Central memory CD8-positive, alpha-beta T cell (primary cell): ENCODE data around the gene FOSL2.

ENCODE experiments used
- ATAC-seq: fragments of 150-1000 bp; cut with Tn5 transposase; replicated peaks from 2 replicates; pipeline ENCODE4 v1.10.0; 2022; ENCODE audit warnings: mild to moderate bottlenecking, moderate FRiP score, moderate number of reproducible peaks; ENCODE audit not compliant: poor library complexity, severe bottlenecking; ENCODE audit errors: extremely low read depth
- DNase-seq, 2 donors: peaks; one replicate each; pipeline ENCODE4 v3.0.0; 2021; ENCODE audit warnings: low spot score in 2 of 2
- H3K27ac Mint-ChIP-seq: one replicate; pipeline ENCODE4 v1.8.0; 2022; ENCODE audit warnings: low read depth, mild to moderate bottlenecking, moderate library complexity, mixed read lengths
- H3K27me3 Mint-ChIP-seq: one replicate; pipeline ENCODE4 v1.8.0; 2022; ENCODE audit warnings: mixed read lengths
- H3K36me3 Mint-ChIP-seq: one replicate; pipeline ENCODE4 v1.8.0; 2022; ENCODE audit warnings: mild to moderate bottlenecking, moderate library complexity, mixed read lengths; ENCODE audit not compliant: insufficient read depth
- H3K4me1 Mint-ChIP-seq: one replicate; pipeline ENCODE4 v1.8.0; 2022; ENCODE audit warnings: mixed read lengths
- H3K4me3 Mint-ChIP-seq: one replicate; pipeline ENCODE4 v1.8.0; 2022; ENCODE audit warnings: mild to moderate bottlenecking, moderate library complexity, mixed read lengths
- H3K9me3 Mint-ChIP-seq: one replicate; pipeline ENCODE4 v1.8.0; 2022; ENCODE audit warnings: mixed read lengths

The FOSL2 gene

GRCh38 chr2:28437918-28438317, 45.3 kb downstream of the FOSL2 start:
- H3K27me3 Mint-ChIP-seq: no peaks in the 10 kb centered on the region
- DNase-seq: no peak
- H3K36me3 Mint-ChIP-seq: peaks cover 1% of the 10 kb centered on the region
- no peak overlapping the region for H3K27ac Mint-ChIP-seq
- H3K9me3 Mint-ChIP-seq: no peaks in the 10 kb centered on the region
- H3K4me1 Mint-ChIP-seq: peaks cover 20% of the 10 kb centered on the region
- H3K4me3 Mint-ChIP-seq: no peak overlapping the region
- ATAC-seq: no peak

DNA sequence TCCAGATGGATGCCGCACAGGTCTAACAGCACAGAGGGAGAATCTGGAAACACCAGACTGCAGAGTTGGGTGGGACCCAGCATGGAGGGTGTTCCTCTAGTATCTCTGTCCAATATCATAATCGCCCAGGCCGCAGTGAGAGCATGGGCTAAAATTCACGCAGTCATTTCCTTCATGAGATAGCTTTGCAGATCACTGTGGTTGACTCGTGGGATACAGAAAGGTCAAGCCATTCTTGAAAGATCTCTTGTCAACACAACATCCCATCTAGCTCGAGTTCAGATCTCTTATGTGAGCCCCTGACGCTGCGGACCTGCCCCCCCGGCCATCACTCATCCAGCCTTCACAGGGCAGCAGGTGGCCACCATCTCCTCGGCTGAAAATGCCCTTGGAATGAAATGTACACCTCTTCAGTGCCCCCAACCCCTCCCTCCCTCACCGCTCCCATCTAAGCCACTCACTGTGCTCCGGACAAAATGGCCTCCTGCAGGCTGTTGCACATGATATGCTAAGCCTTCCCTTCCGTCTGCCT, 45.9 kb downstream of the FOSL2 start:
- DNase-seq: no peak
- H3K27ac Mint-ChIP-seq: no peak overlapping the region
- H3K27me3 Mint-ChIP-seq: no peaks in the 10 kb centered on the region
- no peak overlapping the region for H3K4me3 Mint-ChIP-seq
- no peak for ATAC-seq
- no peaks in the 10 kb centered on the region for H3K9me3 Mint-ChIP-seq
- peaks cover 19% of the 10 kb centered on the region for H3K4me1 Mint-ChIP-seq
- H3K36me3 Mint-ChIP-seq: peaks cover 1% of the 10 kb centered on the region

GRCh38 chr2:28439127-28439526, 46.5 kb downstream of the FOSL2 start:
- Mint-ChIP-seq H3K36me3 (no peaks in the 10 kb centered on the region), H3K27ac (no peak overlapping the region), H3K27me3 (no peaks in the 10 kb centered on the region), H3K4me1 (peaks cover 14% of the 10 kb centered on the region), H3K9me3 (no peaks in the 10 kb centered on the region), H3K4me3 (no peak overlapping the region)
- ATAC-seq (no peak), DNase-seq (no peak)

- Mint-ChIP-seq H3K27ac (no peak overlapping the region), H3K9me3 (no peaks in the 10 kb centered on the region), H3K27me3 (no peaks in the 10 kb centered on the region), H3K36me3 (no peaks in the 10 kb centered on the region), H3K4me3 (no peak overlapping the region), H3K4me1 (peaks cover 10% of the 10 kb centered on the region)
- no peak for DNase-seq
- no peak for ATAC-seq
Measured at GRCh38 chr2:28439763-28440162, 47.1 kb downstream of the FOSL2 start.

GRCh38 chr2:28442328-28442727, 49.7 kb downstream of the FOSL2 start:
- Mint-ChIP-seq H3K4me3 (no peak overlapping the region), H3K36me3 (no peaks in the 10 kb centered on the region), H3K4me1 (no peaks in the 10 kb centered on the region), H3K27ac (no peak overlapping the region), H3K27me3 (no peaks in the 10 kb centered on the region), H3K9me3 (no peaks in the 10 kb centered on the region)
- DNase-seq (no peak), ATAC-seq (no peak)

GRCh38 chr2:28444956-28445355, 52.3 kb downstream of the FOSL2 start:
- no peak for ATAC-seq
- Mint-ChIP-seq H3K9me3 (no peaks in the 10 kb centered on the region), H3K4me1 (peaks cover 4% of the 10 kb centered on the region), H3K36me3 (no peaks in the 10 kb centered on the region), H3K4me3 (no peak overlapping the region), H3K27me3 (no peaks in the 10 kb centered on the region), H3K27ac (no peak overlapping the region)
- DNase-seq: no peak

DNA sequence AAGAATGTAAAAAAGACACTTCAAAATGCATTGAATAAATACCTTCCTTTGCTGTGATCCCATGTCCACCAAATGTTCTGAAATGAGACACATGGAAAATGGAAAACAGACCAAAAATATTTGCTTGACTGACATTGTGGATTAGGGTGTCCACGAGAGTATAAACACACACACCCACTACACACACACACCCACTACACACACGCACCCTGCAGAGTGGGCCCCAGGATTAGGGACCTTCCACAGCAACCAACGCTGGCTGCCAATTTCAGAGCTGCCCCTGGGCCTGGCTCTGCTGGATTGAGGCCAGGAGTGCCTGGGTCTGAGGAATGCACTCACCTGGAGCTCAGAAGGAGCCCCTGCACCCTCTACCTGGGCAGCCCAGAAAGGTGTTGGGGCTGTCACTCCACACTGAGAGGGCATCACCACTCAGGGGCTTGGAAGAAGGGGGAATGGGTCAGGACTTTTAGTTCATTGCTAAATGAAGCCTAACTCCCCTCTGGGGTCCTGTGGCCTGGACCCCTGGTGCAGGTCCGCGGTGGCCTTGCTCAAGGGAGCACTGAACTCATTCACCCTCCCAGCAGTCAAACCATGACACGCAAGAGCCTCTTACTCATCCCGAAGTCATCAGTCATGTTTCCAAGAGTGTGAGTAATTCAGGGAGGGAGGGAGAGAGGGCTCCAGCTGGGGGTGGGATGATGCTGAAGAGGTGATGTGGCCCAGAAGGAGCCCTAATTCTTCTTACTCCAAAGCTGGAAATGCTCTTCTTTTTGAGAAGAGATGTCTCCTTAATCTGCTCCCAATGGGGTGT, 53.0 kb downstream of the FOSL2 start:
- Mint-ChIP-seq H3K4me1 (peaks cover 7% of the 10 kb centered on the region), H3K36me3 (no peaks in the 10 kb centered on the region), H3K9me3 (no peaks in the 10 kb centered on the region), H3K27me3 (no peaks in the 10 kb centered on the region), H3K27ac (no peak overlapping the region), H3K4me3 (no peak overlapping the region)
- DNase-seq: no peak
- no peak for ATAC-seq

GRCh38 chr2:28446531-28446930, 53.9 kb downstream of the FOSL2 start:
- H3K4me1 Mint-ChIP-seq: peaks cover 7% of the 10 kb centered on the region
- DNase-seq: no peak
- no peaks in the 10 kb centered on the region for H3K27me3 Mint-ChIP-seq
- H3K4me3 Mint-ChIP-seq: no peak overlapping the region
- H3K36me3 Mint-ChIP-seq: no peaks in the 10 kb centered on the region
- no peaks in the 10 kb centered on the region for H3K9me3 Mint-ChIP-seq
- ATAC-seq: no peak
- H3K27ac Mint-ChIP-seq: no peak overlapping the region

- Mint-ChIP-seq H3K27ac (no peak overlapping the region), H3K27me3 (no peaks in the 10 kb centered on the region), H3K36me3 (no peaks in the 10 kb centered on the region), H3K4me1 (peaks cover 7% of the 10 kb centered on the region), H3K9me3 (no peaks in the 10 kb centered on the region), H3K4me3 (no peak overlapping the region)
- DNase-seq (no peak), ATAC-seq (no peak)
Measured at GRCh38 chr2:28447086-28447485, 54.4 kb downstream of the FOSL2 start.

GRCh38 chr2:28447943-28448792, 55.5 kb downstream of the FOSL2 start:
- Mint-ChIP-seq H3K4me3 (no peak overlapping the region), H3K27ac (no peak overlapping the region), H3K27me3 (no peaks in the 10 kb centered on the region), H3K9me3 (no peaks in the 10 kb centered on the region), H3K36me3 (no peaks in the 10 kb centered on the region), H3K4me1 (peaks cover 11% of the 10 kb centered on the region)
- DNase-seq: no peak
- ATAC-seq: no peak

- Mint-ChIP-seq H3K4me1 (peaks cover 11% of the 10 kb centered on the region), H3K36me3 (no peaks in the 10 kb centered on the region), H3K4me3 (no peak overlapping the region), H3K27me3 (no peaks in the 10 kb centered on the region), H3K9me3 (no peaks in the 10 kb centered on the region), H3K27ac (no peak overlapping the region)
- no peak for DNase-seq
- no peak for ATAC-seq
Measured at GRCh38 chr2:28448793-28449100, 56.1 kb downstream of the FOSL2 start.

- H3K27me3 Mint-ChIP-seq: no peaks in the 10 kb centered on the region
- H3K36me3 Mint-ChIP-seq: no peaks in the 10 kb centered on the region
- no peak for DNase-seq
- no peak overlapping the region for H3K4me3 Mint-ChIP-seq
- peak overlapping the region; percentile 33 for H3K27ac Mint-ChIP-seq
- no peak for ATAC-seq
- H3K9me3 Mint-ChIP-seq: no peaks in the 10 kb centered on the region
- H3K4me1 Mint-ChIP-seq: peaks cover 11% of the 10 kb centered on the region
Measured at GRCh38 chr2:28449126-28449487, 56.4 kb downstream of the FOSL2 start.
